GM10266 (cell line): Measurements from ENCODE around the gene PPP1R18.

Source experiments
- DNase-seq: peaks from one replicate; pipeline ENCODE4 v3.0.0; 2012; ENCODE audit errors: extremely low spot score
- TF ChIP-seq, protein P1 (sequence below): IDR thresholded peaks from 2 replicates; pipeline ENCODE4 v1.5.1; 2012; ENCODE audit warnings: mild to moderate bottlenecking, low read depth; ENCODE audit not compliant: control insufficient read depth, insufficient read depth; ENCODE audit errors: missing control alignments

Gene PPP1R18

DNA sequence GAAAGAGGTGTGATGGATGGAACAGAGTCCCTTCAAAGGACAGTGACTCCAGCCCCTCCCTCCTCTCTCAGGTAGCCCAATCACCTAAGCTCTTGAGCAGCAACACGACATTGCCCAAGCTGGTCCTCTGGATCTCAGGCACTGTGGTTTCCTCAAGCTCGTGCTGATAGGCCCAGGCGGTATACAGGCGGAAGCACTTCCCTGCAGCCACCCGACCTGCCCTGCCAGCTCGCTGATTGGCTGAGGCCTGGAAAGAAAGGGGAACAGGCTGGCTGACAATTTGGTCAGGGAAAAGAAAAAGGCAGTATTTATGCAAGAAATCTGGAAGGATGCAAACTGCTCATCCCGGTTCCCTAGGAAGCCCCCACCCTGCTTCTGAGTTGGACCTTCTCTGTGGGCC is 29.9 kb downstream of the PPP1R18 start:
- no peak for DNase-seq
- TF ChIP-seq, protein P1, sequence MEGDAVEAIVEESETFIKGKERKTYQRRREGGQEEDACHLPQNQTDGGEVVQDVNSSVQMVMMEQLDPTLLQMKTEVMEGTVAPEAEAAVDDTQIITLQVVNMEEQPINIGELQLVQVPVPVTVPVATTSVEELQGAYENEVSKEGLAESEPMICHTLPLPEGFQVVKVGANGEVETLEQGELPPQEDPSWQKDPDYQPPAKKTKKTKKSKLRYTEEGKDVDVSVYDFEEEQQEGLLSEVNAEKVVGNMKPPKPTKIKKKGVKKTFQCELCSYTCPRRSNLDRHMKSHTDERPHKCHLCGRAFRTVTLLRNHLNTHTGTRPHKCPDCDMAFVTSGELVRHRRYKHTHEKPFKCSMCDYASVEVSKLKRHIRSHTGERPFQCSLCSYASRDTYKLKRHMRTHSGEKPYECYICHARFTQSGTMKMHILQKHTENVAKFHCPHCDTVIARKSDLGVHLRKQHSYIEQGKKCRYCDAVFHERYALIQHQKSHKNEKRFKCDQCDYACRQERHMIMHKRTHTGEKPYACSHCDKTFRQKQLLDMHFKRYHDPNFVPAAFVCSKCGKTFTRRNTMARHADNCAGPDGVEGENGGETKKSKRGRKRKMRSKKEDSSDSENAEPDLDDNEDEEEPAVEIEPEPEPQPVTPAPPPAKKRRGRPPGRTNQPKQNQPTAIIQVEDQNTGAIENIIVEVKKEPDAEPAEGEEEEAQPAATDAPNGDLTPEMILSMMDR = no peak

- DNase-seq = no peak
- TF ChIP-seq, protein P1 = no peak
These were observed 30.7 kb downstream of the PPP1R18 start for GRCh38 chr6:30655743-30656094.

GRCh38 chr6:30654798-30655742 is 31.4 kb downstream of the PPP1R18 start:
- no peak for DNase-seq
- TF ChIP-seq, protein P1 = no peak

DNA sequence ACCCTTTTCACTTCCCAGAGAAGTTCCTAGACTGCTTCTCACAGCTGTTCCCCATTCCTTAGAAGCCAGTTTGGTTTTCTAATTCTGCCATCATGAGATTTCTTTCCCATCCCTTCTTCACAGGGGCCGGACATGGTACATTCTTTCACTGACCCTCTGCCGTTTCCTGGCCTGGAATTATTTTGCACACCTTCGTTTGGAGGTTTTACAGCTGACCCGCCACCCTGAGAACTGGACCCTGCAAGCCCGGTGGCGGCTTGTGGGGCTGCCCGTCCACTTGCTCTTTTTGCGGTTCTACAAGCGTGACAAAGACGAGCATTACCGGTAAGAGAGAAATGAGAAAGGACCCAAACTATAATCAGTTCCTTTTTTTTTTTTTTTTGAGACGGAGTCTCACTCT is 35.3 kb downstream of the PPP1R18 start:
- TF ChIP-seq, protein P1 = no peak
- DNase-seq = no peak

GRCh38 chr6:30647242-30648116 is 39.0 kb downstream of the PPP1R18 start:
- TF ChIP-seq, protein P1 = no peak
- DNase-seq = peak; percentile 81

GRCh38 chr6:30646450-30647241 is 39.8 kb downstream of the PPP1R18 start, which contains the start of gene C6orf136:
Gene C6orf136, plus strand, starts transcription at chr6:30647133. Its CDS starts 99 bp downstream, at chr6:30647232.
- TF ChIP-seq, protein P1 = no peak
- DNase-seq = peak; percentile 98
